Activated CD8-positive, alpha-beta T cell treated with anti-CD3 and anti-CD28 coated beads for 36 hours (primary cell): Measurements from ENCODE around the gene UPB1. TPM values are rescaled to one million over a fixed set of nuclear protein-coding genes. Genes with fewer than 3 reads are reported as not detected.
A peak's percentile ranks its signal among the peaks of the same experiment; 100 is the strongest.

Source experiments
- ATAC-seq: fragments of 200-7000 bp; cut with Tn5 transposase; one replicate; pipeline ENCODE4 v1.10.0; 2021; ENCODE audit warnings: mild to moderate bottlenecking, moderate library complexity
- CTCF ChIA-PET: fragments of 350-600 bp; sonication (Branson Sonifier 250); formaldehyde crosslinking; loops from one replicate; lab custom pipeline; 2021; ENCODE audit warnings: antibody characterized with exemption; lab: Charles Lee
- POLR2A ChIA-PET: fragments of 350-600 bp; sonication (Branson Sonifier 250); formaldehyde crosslinking; loops from one replicate; lab custom pipeline; 2021; ENCODE audit warnings: antibody characterized with exemption; lab: Charles Lee
- DNase-seq: peaks from one replicate; pipeline ENCODE4 v3.0.0-alpha.2; 2020
- H3K27ac Mint-ChIP-seq: one replicate; pipeline ENCODE4 v1.8.0; 2021; ENCODE audit warnings: mild to moderate bottlenecking, mixed read lengths
- H3K27me3 Mint-ChIP-seq: one replicate; pipeline ENCODE4 v1.8.0; 2021; ENCODE audit warnings: mixed read lengths
- H3K36me3 Mint-ChIP-seq: one replicate; pipeline ENCODE4 v1.8.0; 2021; ENCODE audit warnings: low read depth, mixed read lengths
- H3K4me1 Mint-ChIP-seq: one replicate; pipeline ENCODE4 v1.8.0; 2021; ENCODE audit warnings: low read depth, mixed read lengths
- H3K4me3 Mint-ChIP-seq: one replicate; pipeline ENCODE4 v1.8.0; 2021; ENCODE audit warnings: mild to moderate bottlenecking, moderate library complexity, mixed read lengths
- H3K9me3 Mint-ChIP-seq: one replicate; pipeline ENCODE4 v1.8.0; 2021; ENCODE audit warnings: mixed read lengths
- intact Hi-C: fragments of 100-400 bp; cut with micrococcal nuclease; formaldehyde crosslinking; loops from one replicate; pipeline ENCODE4 v1.10.0; 2022
- total RNA-seq, 2 experiments: library from RNA; stranded (reverse); gene quantifications; one replicate each; pipeline ENCODE4 v1.2.3, GENCODE V29; 2021
- TF ChIP-seq, protein P1 (sequence below): fragments of 200-600 bp; IDR thresholded peaks from one replicate; pipeline ENCODE4 v1.8.0; 2022; ENCODE audit warnings: antibody characterized with exemption, mild to moderate bottlenecking

Gene UPB1
- total RNA-seq, 2 experiments from 2014 or later, result 0.16 to 0.49 TPM

DNA sequence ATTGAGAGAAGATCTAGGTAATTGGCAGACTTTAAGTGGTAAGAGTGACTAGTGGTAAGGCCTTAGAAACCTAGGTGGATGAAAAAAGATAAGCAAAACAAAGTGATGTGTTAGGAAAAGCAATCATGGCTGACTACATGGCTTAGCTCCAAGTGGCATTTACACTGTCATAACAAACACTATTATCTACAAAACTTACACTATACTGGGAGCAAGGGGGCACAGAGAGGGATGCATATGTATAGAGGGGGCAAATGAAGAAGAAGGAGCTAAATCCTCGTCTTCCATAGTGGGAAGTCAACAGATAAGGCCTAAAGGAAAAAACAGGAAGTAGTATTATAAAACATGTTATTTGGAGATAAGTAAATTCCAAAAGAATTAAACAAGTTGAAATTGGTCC is 35.2 kb upstream of the UPB1 start:
- Mint-ChIP-seq H3K36me3 (no peaks in the 10 kb centered on the region), H3K9me3 (no peaks in the 10 kb centered on the region), H3K4me3 (no peak overlapping the region), H3K4me1 (peaks cover 5% of the 10 kb centered on the region), H3K27me3 (no peaks in the 10 kb centered on the region), H3K27ac (no peak overlapping the region)
- TF ChIP-seq, protein P1, sequence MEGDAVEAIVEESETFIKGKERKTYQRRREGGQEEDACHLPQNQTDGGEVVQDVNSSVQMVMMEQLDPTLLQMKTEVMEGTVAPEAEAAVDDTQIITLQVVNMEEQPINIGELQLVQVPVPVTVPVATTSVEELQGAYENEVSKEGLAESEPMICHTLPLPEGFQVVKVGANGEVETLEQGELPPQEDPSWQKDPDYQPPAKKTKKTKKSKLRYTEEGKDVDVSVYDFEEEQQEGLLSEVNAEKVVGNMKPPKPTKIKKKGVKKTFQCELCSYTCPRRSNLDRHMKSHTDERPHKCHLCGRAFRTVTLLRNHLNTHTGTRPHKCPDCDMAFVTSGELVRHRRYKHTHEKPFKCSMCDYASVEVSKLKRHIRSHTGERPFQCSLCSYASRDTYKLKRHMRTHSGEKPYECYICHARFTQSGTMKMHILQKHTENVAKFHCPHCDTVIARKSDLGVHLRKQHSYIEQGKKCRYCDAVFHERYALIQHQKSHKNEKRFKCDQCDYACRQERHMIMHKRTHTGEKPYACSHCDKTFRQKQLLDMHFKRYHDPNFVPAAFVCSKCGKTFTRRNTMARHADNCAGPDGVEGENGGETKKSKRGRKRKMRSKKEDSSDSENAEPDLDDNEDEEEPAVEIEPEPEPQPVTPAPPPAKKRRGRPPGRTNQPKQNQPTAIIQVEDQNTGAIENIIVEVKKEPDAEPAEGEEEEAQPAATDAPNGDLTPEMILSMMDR, result no peak
- ATAC-seq (no peak), DNase-seq (no peak)
- CTCF ChIA-PET, result interaction anchor here (2.0 kb wide), 1 partner anchor 36 kb away, joined by 7 read pairs; no protein-coding TSS in a partner anchor
- intact Hi-C loops, result no loop called here
- POLR2A ChIA-PET, result interaction anchor here (1.8 kb wide), 1 partner anchor 9 kb away, joined by 7 read pairs; no protein-coding TSS in a partner anchor

DNA sequence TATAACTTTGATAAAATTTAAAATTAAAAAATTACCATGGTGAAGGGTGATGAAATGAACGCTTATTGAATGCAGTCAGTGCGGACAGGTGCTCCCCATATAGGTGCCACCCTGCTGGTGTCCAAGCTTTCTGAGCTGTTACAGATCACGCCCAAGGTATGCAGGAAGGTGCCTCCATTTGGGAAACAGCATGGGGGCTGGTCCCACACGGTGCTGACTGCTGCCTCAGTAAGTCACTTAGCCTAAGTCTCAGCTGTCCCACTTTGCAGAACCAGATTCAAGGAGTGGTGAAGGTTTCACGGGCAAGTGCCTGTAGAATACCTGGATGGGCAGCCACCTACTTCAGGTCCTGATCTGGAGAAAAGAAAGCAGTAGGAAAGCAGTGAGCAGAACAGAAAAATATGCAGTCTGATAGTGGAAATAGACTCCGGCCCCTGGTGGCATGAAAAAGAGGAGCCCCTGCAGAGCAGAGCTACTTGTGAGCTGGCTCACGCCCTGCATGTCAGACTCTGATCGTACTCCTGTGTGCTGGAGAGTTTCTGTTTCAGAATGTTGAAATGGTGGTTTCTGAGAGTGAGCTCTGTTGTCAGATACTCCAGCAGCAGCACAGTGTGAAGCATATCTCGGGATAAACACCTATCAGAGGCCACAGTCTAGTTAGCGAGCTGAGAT is 34.6 kb upstream of the UPB1 start:
- Mint-ChIP-seq H3K9me3 (no peaks in the 10 kb centered on the region), H3K4me3 (no peak overlapping the region), H3K36me3 (no peaks in the 10 kb centered on the region), H3K27ac (peak overlapping the region; percentile 2), H3K4me1 (peaks cover 10% of the 10 kb centered on the region), H3K27me3 (no peaks in the 10 kb centered on the region)
- ChIA-PET CTCF (interaction anchor here (0.7 to 2.0 kb wide), 5 partner anchors 23 to 51 kb away, joined by 3 to 7 read pairs (median 4); no protein-coding TSS in a partner anchor), POLR2A (interaction anchor here (0.8 to 1.8 kb wide), 5 partner anchors 10 to 40 kb away, joined by 3 to 7 read pairs (median 4); partner anchors contain the start of gene ADORA2A)
- intact Hi-C loops, result no loop called here
- ATAC-seq (peak; percentile 83), DNase-seq (peak; percentile 31)
- TF ChIP-seq, protein P1, result no peak

DNA sequence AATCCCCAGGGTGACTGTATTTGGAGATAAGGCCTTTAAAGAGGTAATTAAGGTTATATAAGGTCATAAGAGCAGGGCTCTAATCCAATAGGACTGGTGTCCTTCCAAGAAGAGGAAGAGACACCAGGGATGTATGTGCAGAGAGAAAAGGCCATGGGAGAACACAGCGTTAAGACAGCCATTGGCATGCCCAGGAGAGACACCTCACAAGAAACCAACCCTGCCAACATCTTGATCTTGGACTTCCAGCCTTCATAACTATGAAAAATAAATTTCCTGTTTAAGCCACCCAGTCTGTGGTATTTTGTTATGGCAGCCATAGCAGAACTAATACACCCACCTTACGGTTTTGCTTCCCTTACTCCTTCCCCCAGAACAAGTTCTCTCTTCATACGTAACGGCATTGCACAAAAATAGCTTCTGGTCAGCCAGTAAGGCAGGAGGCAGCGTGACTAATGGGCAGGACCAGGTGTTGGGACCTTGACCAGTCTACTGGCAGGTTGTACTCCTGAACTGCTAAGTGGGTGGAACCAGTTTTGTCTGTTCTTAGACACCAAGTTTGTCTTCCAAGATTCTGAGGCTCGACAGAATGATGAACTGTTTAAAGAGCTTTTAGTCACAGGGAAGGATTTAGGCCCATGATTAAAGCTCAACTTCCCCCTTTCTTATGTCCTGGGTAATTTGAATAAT is 31.9 kb upstream of the UPB1 start:
- ATAC-seq, result no peak
- DNase-seq, result no peak
- ChIA-PET POLR2A (interaction anchor here (0.6 to 0.8 kb wide), 2 partner anchors 8 to 1363 kb away, joined by 3 read pairs; no protein-coding TSS in a partner anchor), CTCF (interaction anchor here (1.6 to 2.2 kb wide), 2 partner anchors 58 to 65 kb away, joined by 3 to 5 read pairs; no protein-coding TSS in a partner anchor)
- Mint-ChIP-seq H3K9me3 (no peaks in the 10 kb centered on the region), H3K36me3 (no peaks in the 10 kb centered on the region), H3K27me3 (no peaks in the 10 kb centered on the region), H3K4me1 (peaks cover 19% of the 10 kb centered on the region), H3K27ac (no peak overlapping the region), H3K4me3 (no peak overlapping the region)
- TF ChIP-seq, protein P1, result no peak
- intact Hi-C loops, result no loop called here

DNA sequence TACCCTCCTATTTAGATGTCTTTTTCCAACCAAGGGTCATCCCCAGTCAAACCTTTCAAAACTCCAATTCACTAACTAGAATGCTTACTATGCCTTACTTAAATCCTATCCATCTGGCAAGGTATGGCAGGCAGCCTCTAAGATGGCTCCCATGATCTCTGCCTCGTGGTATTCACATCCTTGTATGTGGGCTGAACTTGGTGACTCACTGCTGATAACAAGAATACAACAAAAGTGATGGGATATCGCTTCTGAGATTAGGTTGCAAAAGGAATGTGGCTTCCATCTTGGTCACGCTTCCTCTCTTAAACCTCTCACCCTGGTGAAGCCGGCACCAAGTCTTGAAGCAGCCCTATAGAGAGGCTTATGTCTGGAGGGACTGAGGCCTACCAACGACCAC is 29.6 kb upstream of the UPB1 start:
- Mint-ChIP-seq H3K4me3 (no peak overlapping the region), H3K9me3 (no peaks in the 10 kb centered on the region), H3K36me3 (no peaks in the 10 kb centered on the region), H3K27me3 (no peaks in the 10 kb centered on the region), H3K27ac (peak overlapping the region; percentile 46), H3K4me1 (peaks cover 17% of the 10 kb centered on the region)
- intact Hi-C loops, result no loop called here
- ChIA-PET POLR2A (interaction anchor here (1.0 to 1.4 kb wide), 2 partner anchors 31 to 36 kb away, joined by 3 read pairs; no protein-coding TSS in a partner anchor), CTCF (interaction anchor here (1.2 to 1.4 kb wide), 2 partner anchors 10 to 43 kb away, joined by 3 read pairs; no protein-coding TSS in a partner anchor)
- DNase-seq (peak; percentile 22), ATAC-seq (peak; percentile 67)
- TF ChIP-seq, protein P1, result no peak
